K562 treated with DMSO at 1 percent for 4 hours (cell line): ENCODE data around the gene MRPS6. TPM values are rescaled to one million over a fixed set of nuclear protein-coding genes. Genes with fewer than 3 reads are reported as not detected.

Source experiments
- total RNA-seq: library from RNA; unstranded; fragments of 300-600 nt; gene quantifications from 2 replicates; pipeline ENCODE4 v1.2.3, GENCODE V29; 2022; ENCODE audit not compliant: insufficient read depth

The MRPS6 gene
- total RNA-seq: 49.1 and 58.2 TPM in 2 replicates

DNA sequence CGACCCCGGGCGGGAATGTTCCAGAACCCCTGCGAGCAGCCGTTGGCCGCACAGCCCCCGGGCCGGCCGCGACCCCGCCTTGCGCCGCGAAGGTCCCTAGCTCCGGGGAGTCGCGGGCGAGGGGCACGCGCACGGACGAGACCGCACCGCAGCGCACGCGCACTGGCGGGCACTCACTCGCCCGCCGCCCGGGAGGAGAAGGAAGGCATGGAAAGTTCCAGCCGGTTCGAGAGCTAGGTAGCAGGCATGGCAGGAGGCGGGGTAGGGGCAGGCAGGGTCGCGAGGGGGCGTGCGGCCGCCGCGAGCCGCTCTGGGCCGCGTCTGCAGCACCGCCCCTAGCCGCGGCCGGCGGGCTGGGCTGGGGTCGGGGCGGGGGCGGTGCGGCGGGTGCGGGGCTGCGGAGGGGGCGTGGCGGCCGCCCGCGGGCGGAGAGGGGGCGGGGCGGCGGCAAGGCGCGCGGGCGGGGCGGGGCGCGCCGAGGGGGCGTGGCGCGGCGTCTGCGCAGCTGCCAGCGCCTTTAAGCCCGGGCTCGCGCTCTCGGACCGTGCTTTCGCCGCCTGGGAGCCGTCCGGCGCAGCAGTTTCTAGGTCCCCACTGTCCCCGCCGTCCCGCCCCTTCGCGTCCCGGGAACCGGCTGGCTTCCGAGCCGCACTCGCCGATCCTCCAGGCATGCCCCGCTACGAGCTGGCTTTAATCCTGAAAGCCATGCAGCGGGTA is at the start of gene MRPS6, which contains the start of gene SLC5A3:
TSS of gene MRPS6 (plus strand) at position 547 of the 717 bp plus-strand sequence. CDS start at position 670, 123 bp downstream.
TSS of gene SLC5A3 (plus strand) at position 547 of the 717 bp plus-strand sequence. CDS start 21,621 bp downstream, outside the sequence.

Other genes starting within 250 kb of the MRPS6 start
- 553 and 601 TPM in 2 replicates for gene ATP5PO, start 157.8 kb upstream of the MRPS6 start, total RNA-seq
- gene SLC5A3, start within 50 bp of the MRPS6 start, total RNA-seq: 4.2 and 9.6 TPM in 2 replicates